HepG2 (cell line): ENCODE results near the gene FBXL20. TPM values are rescaled to one million over a fixed set of nuclear protein-coding genes. Genes with fewer than 3 reads are reported as not detected.

Source experiments
- ATAC-seq: fragments of 200-7000 bp; cut with Tn5 transposase; 3 replicates; pipeline ENCODE4 v1.9.1; 2020; ENCODE audit warnings: mild to moderate bottlenecking, moderate library complexity
- Bru-seq: library from RNA; stranded (reverse); fragments of 400-500 nt; gene quantifications from one replicate; lab custom pipeline; 2021; lab: Mats Ljungman, UMichigan
- BruChase-seq, 2 experiments: library from RNA; stranded (reverse); fragments of 400-500 nt; gene quantifications; one replicate each; lab custom pipeline; 2021; lab: Mats Ljungman, UMichigan
- BruUV-seq: library from RNA; stranded (reverse); fragments of 400-500 nt; replicated peaks from 2 replicates; lab custom pipeline; 2021; lab: Mats Ljungman, UMichigan
- CTCF ChIA-PET: fragments of 300-600 bp; formaldehyde crosslinking; extraction: SDS; loops from one replicate; lab custom pipeline; 2021; ENCODE audit warnings: low total read pairs, inconsistent platforms, low intra/inter-chr PET ratio; lab: Yijun Ruan, JAX
- POLR2A ChIA-PET: fragments of 350-600 bp; sonication (Branson Sonifier 250); formaldehyde crosslinking; loops from one replicate; lab custom pipeline; 2020; ENCODE audit warnings: antibody characterized with exemption, inconsistent platforms; lab: Yijun Ruan, JAX
- DNase-seq: peaks from one replicate; pipeline ENCODE4 v3.0.0-alpha.2; 2015; ENCODE audit warnings: low spot score
- FAIRE-seq: peaks from 3 replicates; lab custom pipeline; 2011; peaks lifted over from hg19 to GRCh38; lab: Jason Lieb, UNC
- H2AFZ ChIP-seq: one replicate; pipeline ENCODE4 v1.6.1; 2011; ENCODE audit warnings: low read length, inconsistent platforms
- H3K27ac ChIP-seq: fragments of 300-600 bp; 3 replicates; pipeline ENCODE4 v1.8.0; 2011; ENCODE audit warnings: mixed run types, mild to moderate bottlenecking, mixed read lengths, low read length, inconsistent platforms; ENCODE audit not compliant: insufficient read depth; ENCODE audit errors: extremely low read length
- H3K27me3 ChIP-seq, 2 experiments: fragments of 200-600 bp in 1 of 2; 2 replicates in 1 of 2; 3 replicates in 1 of 2; pipeline versions ENCODE4 v1.6.0 to v1.8.0; 2011; ENCODE audit warnings: low read length in 2 of 2, mild to moderate bottlenecking in 2 of 2, moderate library complexity in 2 of 2, inconsistent platforms in 1 of 2; ENCODE audit not compliant: insufficient read depth in 2 of 2, control insufficient read depth in 1 of 2
- H3K36me3 ChIP-seq, 2 experiments: fragments of 200-600 bp in 1 of 2; replicated peaks in 1 of 2; 2 replicates in 1 of 2; 3 replicates in 1 of 2; pipeline versions ENCODE4 v1.5.1 to v1.8.0; 2011; ENCODE audit warnings: low read length in 2 of 2, inconsistent platforms in 1 of 2; ENCODE audit not compliant: insufficient read depth in 2 of 2, control insufficient read depth in 1 of 2
- H3K4me1 ChIP-seq: 2 replicates; pipeline ENCODE4 v1.5.1; 2012; ENCODE audit warnings: low read length, inconsistent platforms; ENCODE audit not compliant: insufficient read depth
- H3K4me2 ChIP-seq: 2 replicates; pipeline ENCODE4 v1.6.0; 2011; ENCODE audit warnings: low read depth, low read length, inconsistent platforms
- H3K4me3 ChIP-seq, 3 experiments: fragments of 200-600 bp in 1 of 3; sonication (generic), shearing (Covaris generic) in 1 of 3; replicated peaks in 1 of 3; 2 replicates each; pipeline ENCODE4 v1.5.1; 2011 to 2016; ENCODE audit warnings: low read length in 3 of 3, inconsistent platforms in 2 of 3, low read depth in 2 of 3, mild to moderate bottlenecking in 2 of 3, control low read depth in 1 of 3, mixed read lengths in 1 of 3; ENCODE audit not compliant: insufficient read depth in 1 of 3
- H3K79me2 ChIP-seq: one replicate; pipeline ENCODE4 v1.6.1; 2011; ENCODE audit warnings: low read length, inconsistent platforms; ENCODE audit not compliant: insufficient read depth
- H3K9ac ChIP-seq: 2 replicates; pipeline ENCODE4 v1.6.0; 2011; ENCODE audit warnings: mild to moderate bottlenecking, low read depth, low read length, inconsistent platforms; ENCODE audit not compliant: insufficient read depth
- H3K9me3 ChIP-seq: 2 replicates; pipeline ENCODE4 v1.5.1; 2012; ENCODE audit warnings: mild to moderate bottlenecking, low read length
- H4K20me1 ChIP-seq: 2 replicates; pipeline ENCODE4 v1.6.0; 2011; ENCODE audit warnings: inconsistent platforms, mild to moderate bottlenecking, low read length, moderate library complexity; ENCODE audit not compliant: insufficient read depth
- FOXA3 ChIP-seq: IDR thresholded peaks from 2 replicates; pipeline ENCODE4 v1.6.1; 2016; ENCODE audit warnings: missing genetic modification reagents, missing compliant biosample characterization
- GTF3A ChIP-seq: sonication (generic); formaldehyde crosslinking; conservative IDR thresholded peaks from 2 replicates; pipeline ENCODE4 v1.4.0; 2020; ENCODE audit warnings: mild to moderate bottlenecking, missing genetic modification reagents
- JUN ChIP-seq: sonication (generic); formaldehyde crosslinking; IDR thresholded peaks from 2 replicates; pipeline ENCODE4 v1.4.0; 2020; ENCODE audit warnings: mild to moderate bottlenecking, missing genetic modification reagents
- KDM2A ChIP-seq: sonication (generic); formaldehyde crosslinking; IDR thresholded peaks from 2 replicates; pipeline ENCODE4 v1.4.0; 2020; ENCODE audit warnings: low read depth, missing genetic modification reagents, borderline replicate concordance
- MIER3 ChIP-seq: IDR thresholded peaks from 2 replicates; pipeline ENCODE4 v1.6.1; 2016; ENCODE audit warnings: missing compliant biosample characterization, borderline replicate concordance
- YEATS4 ChIP-seq: sonication (generic); formaldehyde crosslinking; IDR thresholded peaks from 2 replicates; pipeline ENCODE4 v1.4.0; 2020; ENCODE audit warnings: missing genetic modification reagents, borderline replicate concordance
- ZNF263 ChIP-seq: sonication (generic); formaldehyde crosslinking; IDR thresholded peaks from 2 replicates; pipeline ENCODE4 v1.4.0; 2020; ENCODE audit warnings: missing genetic modification reagents
- ZNF317 ChIP-seq: sonication (generic); formaldehyde crosslinking; IDR thresholded peaks from 2 replicates; pipeline ENCODE4 v1.5.0; 2020; ENCODE audit warnings: mild to moderate bottlenecking, missing genetic modification reagents
- ZNF672 ChIP-seq: sonication (generic); formaldehyde crosslinking; IDR thresholded peaks from 2 replicates; pipeline ENCODE4 v1.8.1; 2022; ENCODE audit warnings: missing genetic modification reagents
- ZNF75D ChIP-seq: sonication (generic); formaldehyde crosslinking; IDR thresholded peaks from 2 replicates; pipeline ENCODE4 v1.8.1; 2023; ENCODE audit warnings: missing genetic modification reagents, mild to moderate bottlenecking, borderline replicate concordance
- ZNF790 ChIP-seq: sonication (generic); formaldehyde crosslinking; IDR thresholded peaks from 2 replicates; pipeline ENCODE4 v1.8.0; 2022; ENCODE audit warnings: missing genetic modification reagents, mild to moderate bottlenecking, borderline replicate concordance
- WGBS: methylation state at CpG from one replicate; pipeline ENCODE4 v1.1.6; 2017; ENCODE audit warnings: low lambda C conversion rate; 5-methylcytosine and 5-hydroxymethylcytosine counted together
- in situ Hi-C: cut with HindIII; loops from 2 replicates; pipeline ENCODE4 v1.10.0; 2017; ENCODE audit warnings: low pct_unique_long_range_greater_than_20kb; ENCODE audit not compliant: extremely low pct_ligation_motif_present
- intact Hi-C: fragments of 100-400 bp; cut with micrococcal nuclease; formaldehyde crosslinking; loops from one replicate; pipeline ENCODE4 v1.10.0; 2022; ENCODE audit not compliant: unreplicated experiment
- long read RNA-seq, 2 experiments: library from RNA in 1 of 2; library from polyadenylated mRNA in 1 of 2; stranded (forward) in 1 of 2; unstranded in 1 of 2; transcript quantifications; one replicate each; pipeline ENCODE4 v2.0.0, GENCODE V29; 2019 to 2022
- polyA minus RNA-seq, 3 experiments: library from RNA; depleted of rRNA, polyadenylated mRNA; stranded (reverse); fragments of >200 nt; gene quantifications; 2 replicates each; pipeline ENCODE4 v1.2.3, GENCODE V29; 2011; ENCODE audit warnings: low replicate concordance in 1 of 3
- polyA plus RNA-seq, 8 experiments: library from polyadenylated mRNA; depleted of rRNA in 3 of 8; stranded (reverse) in 7 of 8; unstranded in 1 of 8; fragments of >200 nt; fragmentation: Illumina TruSeq in 4 of 8; extraction: Trizol in 4 of 8; gene quantifications; 2 replicates each; pipeline versions ENCODE4 v1.2.1 to v1.2.3, GENCODE V29; 2011 to 2016; ENCODE audit warnings: low read depth in 4 of 8, missing spikeins in 1 of 8, mixed read lengths in 1 of 8; ENCODE audit not compliant: insufficient read depth in 1 of 8
- total RNA-seq, 5 experiments: library from RNA; depleted of rRNA; stranded (reverse); fragments of >200 nt; fragmentation: Illumina TruSeq; extraction: Trizol; gene quantifications; 2 replicates each; pipeline ENCODE4 v1.2.3, GENCODE V29; 2016; ENCODE audit warnings: low read depth in 1 of 5
- TF ChIP-seq, protein P1 (sequence below): sonication (generic); formaldehyde crosslinking; IDR thresholded peaks from 2 replicates; pipeline ENCODE4 v1.8.0; 2022; ENCODE audit warnings: low read depth, missing genetic modification reagents
- TF ChIP-seq, protein P2 (sequence below): IDR thresholded peaks from 2 replicates; pipeline ENCODE4 v1.6.1; 2016; ENCODE audit warnings: control low read depth

Gene FBXL20, protein sequence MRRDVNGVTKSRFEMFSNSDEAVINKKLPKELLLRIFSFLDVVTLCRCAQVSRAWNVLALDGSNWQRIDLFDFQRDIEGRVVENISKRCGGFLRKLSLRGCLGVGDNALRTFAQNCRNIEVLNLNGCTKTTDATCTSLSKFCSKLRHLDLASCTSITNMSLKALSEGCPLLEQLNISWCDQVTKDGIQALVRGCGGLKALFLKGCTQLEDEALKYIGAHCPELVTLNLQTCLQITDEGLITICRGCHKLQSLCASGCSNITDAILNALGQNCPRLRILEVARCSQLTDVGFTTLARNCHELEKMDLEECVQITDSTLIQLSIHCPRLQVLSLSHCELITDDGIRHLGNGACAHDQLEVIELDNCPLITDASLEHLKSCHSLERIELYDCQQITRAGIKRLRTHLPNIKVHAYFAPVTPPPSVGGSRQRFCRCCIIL
- total RNA-seq (2016; rRNA removed; fragmentation: Illumina TruSeq; extraction: Trizol) (10.2 and 10.6 TPM in 2 replicates), polyA plus RNA-seq (2011; rRNA removed) (8.6 and 10.3 TPM in 2 replicates), polyA minus RNA-seq (2011; rRNA and poly(A)+ RNA removed; ENCODE audit: low replicate concordance) (12.6 and 13.8 TPM in 2 replicates), Bru-seq, nascent RNA (percentile 69 among the genes with signal in this experiment), BruChase-seq, experiment 1, labeled RNA remaining after a 6-hour chase (percentile 74 among the genes with signal in this experiment), BruChase-seq, experiment 2, labeled RNA remaining after a 2-hour chase (percentile 70 among the genes with signal in this experiment)
- 4.1 and 5.1 TPM in 2 replicates for total RNA-seq (2016; cell fraction: cytosol; rRNA removed; fragmentation: Illumina TruSeq; extraction: Trizol; ENCODE audit: low read depth)
- total RNA-seq (2016; cell fraction: insoluble cytoplasmic fraction; rRNA removed; fragmentation: Illumina TruSeq; extraction: Trizol), result 9.3 and 10.2 TPM in 2 replicates
- 10.7 and 11.6 TPM in 2 replicates for total RNA-seq (2016; cell fraction: membrane; rRNA removed; fragmentation: Illumina TruSeq; extraction: Trizol)
- total RNA-seq (2016; cell fraction: nucleus; rRNA removed; fragmentation: Illumina TruSeq; extraction: Trizol), result 10.7 and 11.2 TPM in 2 replicates
- polyA plus RNA-seq (2011; cell fraction: cytosol; rRNA removed), result 4.0 and 5.6 TPM in 2 replicates
- polyA plus RNA-seq (2011; cell fraction: nucleus; rRNA removed), result 8.7 and 9.9 TPM in 2 replicates
- polyA plus RNA-seq (2012), result 6.3 and 7.0 TPM in 2 replicates
- 3.3 and 4.2 TPM in 2 replicates for polyA plus RNA-seq (2016; cell fraction: cytosol; fragmentation: Illumina TruSeq; extraction: Trizol; ENCODE audit: low read depth)
- polyA plus RNA-seq (2016; cell fraction: insoluble cytoplasmic fraction; fragmentation: Illumina TruSeq; extraction: Trizol; ENCODE audit: low read depth), result 7.4 and 8.3 TPM in 2 replicates
- polyA plus RNA-seq (2016; cell fraction: membrane; fragmentation: Illumina TruSeq; extraction: Trizol; ENCODE audit: low read depth), result 8.4 and 10.3 TPM in 2 replicates
- polyA plus RNA-seq (2016; cell fraction: nucleus; fragmentation: Illumina TruSeq; extraction: Trizol; ENCODE audit: insufficient read depth, low read depth), result 12.9 and 13.2 TPM in 2 replicates
- polyA minus RNA-seq (2011; cell fraction: cytosol; rRNA and poly(A)+ RNA removed), result 7.7 and 10.4 TPM in 2 replicates
- polyA minus RNA-seq (2011; cell fraction: nucleus; rRNA and poly(A)+ RNA removed), result 11.8 and 12.8 TPM in 2 replicates
- long read RNA-seq, experiment 1, full-length matches to known transcripts, result 3 of 6 reads
- long read RNA-seq, experiment 1, partial matches to known transcripts, result 0 of 6 reads
- long read RNA-seq, experiment 1, other reads (novel, unspliced or antisense), result 3 of 6 reads
- long read RNA-seq, experiment 2, full-length matches to known transcripts, result 10 of 24 reads
- long read RNA-seq, experiment 2, partial matches to known transcripts, result 3 of 24 reads
- long read RNA-seq, experiment 2, other reads (novel, unspliced or antisense), result 11 of 24 reads

- no peak for FAIRE-seq
- in situ Hi-C loops, result no loop called here
- peak within 1 kb of the TSS; percentile 95 for H3K4me2 ChIP-seq
- peak within 1 kb of the TSS; percentile 96 to 99 (median 97) for H3K4me3 ChIP-seq
- intact Hi-C loops, result no loop called here
- H3K79me2 ChIP-seq, result peaks cover 38% of the 10 kb centered on the region
- no peaks in the 10 kb centered on the region for H3K9me3 ChIP-seq
- peak; percentile 89 for DNase-seq
- peaks cover 3 to 6% of the 10 kb centered on the region in 2 experiments; a peak in 2 of 5 replicates for H3K36me3 ChIP-seq
- H3K27me3 ChIP-seq, result no peaks in the 10 kb centered on the region; a peak in 1 of 5 replicates
- H3K4me1 ChIP-seq, result peaks cover 20% of the 10 kb centered on the region
- H2AFZ ChIP-seq, result peak within 1 kb of the TSS; percentile 70
- peaks cover 19% of the 10 kb centered on the region; the same call in 1 of the 2 replicates for H4K20me1 ChIP-seq
- CTCF ChIA-PET, result no interaction called here
- POLR2A ChIA-PET, result interaction anchor here (0.7 to 3.8 kb wide), 8 partner anchors 8 to 294 kb away, joined by 3 to 23 read pairs (median 5); partner anchors contain the start of genes CDK12, MED1 and RPL19
- no TSS peak for BruUV-seq
- peak within 1 kb of the TSS; percentile 93 for H3K9ac ChIP-seq
- 2% methylated on average over 52 of the region's 86 CpGs for WGBS
- ATAC-seq, result peak; percentile 85
- peak within 1 kb of the TSS; percentile 87 for H3K27ac ChIP-seq
- TF ChIP-seq YEATS4 (CRISPR knock-in tag) (peak; percentile 75), FOXA3 (peak; percentile 19; the same call in 1 of the 2 replicates), ZNF75D (CRISPR knock-in tag) (no peak), ZNF672 (CRISPR knock-in tag) (0 out of 2 replicates have a peak, but pooled peaks have one; percentile 13), ZNF790 (peak; percentile 77; the same call in 1 of the 2 replicates), GTF3A (CRISPR knock-in tag) (peak; percentile 80; the same call in 1 of the 2 replicates), ZNF317 (CRISPR knock-in tag) (no peak), ZNF263 (CRISPR knock-in tag) (peak; percentile 26; the same call in 1 of the 2 replicates), MIER3 (CRISPR knock-in tag) (peak; percentile 72; the same call in 1 of the 2 replicates), KDM2A (CRISPR knock-in tag) (peak; percentile 86), JUN (CRISPR knock-in tag) (no peak; the same call in 1 of the 2 replicates)
- TF ChIP-seq, protein P1, sequence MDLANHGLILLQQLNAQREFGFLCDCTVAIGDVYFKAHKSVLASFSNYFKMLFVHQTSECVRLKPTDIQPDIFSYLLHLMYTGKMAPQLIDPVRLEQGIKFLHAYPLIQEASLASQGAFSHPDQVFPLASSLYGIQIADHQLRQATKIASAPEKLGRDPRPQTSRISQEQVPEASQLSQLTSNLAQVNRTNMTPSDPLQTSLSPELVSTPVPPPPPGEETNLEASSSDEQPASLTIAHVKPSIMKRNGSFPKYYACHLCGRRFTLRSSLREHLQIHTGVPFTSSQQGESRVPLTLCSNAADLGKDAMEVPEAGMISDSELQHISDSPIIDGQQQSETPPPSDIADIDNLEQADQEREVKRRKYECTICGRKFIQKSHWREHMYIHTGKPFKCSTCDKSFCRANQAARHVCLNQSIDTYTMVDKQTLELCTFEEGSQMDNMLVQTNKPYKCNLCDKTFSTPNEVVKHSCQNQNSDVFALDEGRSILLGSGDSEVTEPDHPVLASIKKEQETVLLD (CRISPR knock-in tag), result peak; percentile 98
- TF ChIP-seq, protein P2, sequence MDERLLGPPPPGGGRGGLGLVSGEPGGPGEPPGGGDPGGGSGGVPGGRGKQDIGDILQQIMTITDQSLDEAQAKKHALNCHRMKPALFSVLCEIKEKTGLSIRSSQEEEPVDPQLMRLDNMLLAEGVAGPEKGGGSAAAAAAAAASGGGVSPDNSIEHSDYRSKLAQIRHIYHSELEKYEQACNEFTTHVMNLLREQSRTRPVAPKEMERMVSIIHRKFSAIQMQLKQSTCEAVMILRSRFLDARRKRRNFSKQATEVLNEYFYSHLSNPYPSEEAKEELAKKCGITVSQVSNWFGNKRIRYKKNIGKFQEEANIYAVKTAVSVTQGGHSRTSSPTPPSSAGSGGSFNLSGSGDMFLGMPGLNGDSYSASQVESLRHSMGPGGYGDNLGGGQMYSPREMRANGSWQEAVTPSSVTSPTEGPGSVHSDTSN, result peak; percentile 71
Measured at GRCh38 chr17:39401412-39402243, at the start of gene FBXL20. FBXL20 (minus strand) TSS chr17:39401626; CDS start chr17:39401402, 224 bp downstream.
